GM18519 (cell line): ENCODE measurements around the gene MFAP3.

Experiments
- ATAC-seq: cut with Tn5 transposase; IDR thresholded peaks from one replicate; pipeline ENCODE4 v1.9.1; 2021; ENCODE audit warnings: mild to moderate bottlenecking, moderate library complexity; ENCODE audit not compliant: unreplicated experiment, low FRiP score

Gene MFAP3

DNA sequence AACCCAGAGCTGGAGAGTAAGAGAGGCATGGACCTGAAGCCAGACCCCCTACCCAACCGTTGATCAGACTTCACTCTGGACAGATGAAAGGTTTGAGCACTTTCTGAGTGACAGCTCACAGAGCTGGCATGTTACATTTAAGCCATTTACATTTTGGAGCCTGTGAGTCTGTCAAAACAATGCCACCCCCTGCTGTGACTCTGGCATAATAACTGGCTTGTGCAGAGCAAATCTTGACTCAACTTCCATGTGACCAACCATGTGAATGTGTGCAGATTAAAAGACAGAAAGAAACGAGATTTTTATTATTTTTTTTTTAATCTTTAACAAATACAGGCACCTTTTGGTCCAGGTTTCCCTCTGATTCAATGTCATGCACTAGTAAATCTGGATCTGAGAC is 48.5 kb downstream of the MFAP3 start:
- no peak for ATAC-seq

DNA sequence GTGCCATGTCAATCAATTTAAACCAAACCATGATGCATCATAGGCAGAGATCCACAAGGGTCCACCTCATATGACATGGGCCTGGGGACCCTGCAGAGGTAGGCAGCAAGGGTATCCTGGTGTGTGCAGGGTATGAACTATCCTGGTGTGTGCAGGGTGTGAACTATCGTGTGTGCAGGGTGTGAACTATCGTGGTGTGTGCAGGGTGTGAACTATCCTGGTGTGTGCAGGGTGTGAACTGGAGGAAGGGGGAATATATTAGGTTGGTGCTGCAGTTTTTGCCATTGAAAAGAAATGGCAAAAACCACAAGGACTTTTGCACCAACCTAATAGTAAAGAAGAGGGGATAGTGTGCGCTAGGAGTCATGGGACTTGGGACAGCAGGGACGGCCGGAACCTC is 50.0 kb downstream of the MFAP3 start:
- no peak for ATAC-seq

DNA sequence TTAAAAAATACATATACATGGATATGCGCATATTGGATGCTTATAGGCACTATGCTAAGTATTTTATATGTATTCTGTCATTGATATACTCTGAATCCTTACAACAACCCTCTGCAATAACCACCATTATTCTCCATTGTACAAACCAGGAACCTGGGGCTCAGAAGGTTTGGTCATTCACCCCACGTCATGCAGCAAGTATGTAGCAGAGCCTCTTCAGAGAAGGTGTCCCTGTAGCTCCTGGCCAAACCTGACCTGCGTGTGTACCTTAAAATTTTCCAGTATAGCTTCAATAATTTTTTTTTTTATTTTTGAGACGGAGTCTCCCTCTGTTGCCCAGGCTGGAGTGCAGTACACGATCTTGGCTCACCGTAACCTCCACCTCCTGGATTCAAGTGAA is 51.9 kb downstream of the MFAP3 start:
- ATAC-seq = no peak

DNA sequence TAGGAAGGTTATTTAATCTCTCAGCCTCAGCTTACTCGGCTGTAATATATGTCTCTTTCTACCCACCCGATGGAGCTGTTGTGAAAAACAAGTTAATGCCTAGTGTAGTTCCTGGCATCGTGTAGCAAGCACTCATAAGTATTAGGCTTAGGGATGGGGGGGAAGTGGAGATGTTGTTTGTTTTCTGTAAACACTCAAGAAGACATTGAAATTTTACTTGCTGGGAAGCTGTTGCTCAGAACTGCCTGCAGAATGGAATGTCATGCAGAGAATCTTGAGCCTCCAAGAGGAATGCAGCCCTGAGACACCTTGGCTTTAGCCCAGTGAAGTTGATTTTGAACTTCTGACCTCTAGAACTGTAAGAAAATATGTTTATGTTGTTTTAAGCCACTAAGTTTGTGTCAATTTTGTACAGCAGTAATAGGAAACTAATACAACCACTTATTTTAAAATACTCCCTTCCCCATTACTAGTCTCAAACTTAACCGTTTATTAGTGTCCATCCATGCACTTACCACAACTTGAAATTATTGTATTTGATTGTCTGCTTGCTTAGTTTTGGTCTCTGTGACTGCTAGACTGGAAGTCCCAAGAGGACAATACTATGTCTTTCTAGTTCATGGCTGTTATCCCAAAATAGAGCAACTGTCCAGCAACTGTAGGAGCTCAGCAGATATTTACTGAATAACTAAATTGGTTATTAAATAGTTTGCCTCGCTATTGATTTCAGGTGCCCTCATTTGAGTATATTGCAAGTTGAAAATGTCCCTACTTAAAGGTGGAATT is 53.8 kb downstream of the MFAP3 start:
- ATAC-seq = no peak

DNA sequence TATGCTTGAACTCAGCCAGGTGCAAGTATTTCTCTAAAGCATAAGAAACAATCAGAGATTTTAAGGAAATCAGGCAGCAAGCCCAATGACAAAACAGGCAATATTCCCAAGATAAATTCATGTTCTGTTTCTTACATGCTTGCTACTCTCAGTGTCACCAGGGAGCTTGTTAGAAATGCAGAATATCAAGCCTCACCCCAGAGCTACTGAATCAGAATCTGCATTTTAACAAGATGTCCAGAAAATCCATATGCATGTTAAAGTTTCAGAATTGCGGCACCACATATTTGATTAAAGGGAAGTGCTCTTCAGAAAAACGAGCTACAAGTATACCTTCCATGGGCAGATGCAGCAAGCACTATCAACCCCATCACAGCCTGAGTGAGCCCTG is 54.4 kb downstream of the MFAP3 start:
- ATAC-seq = no peak

DNA sequence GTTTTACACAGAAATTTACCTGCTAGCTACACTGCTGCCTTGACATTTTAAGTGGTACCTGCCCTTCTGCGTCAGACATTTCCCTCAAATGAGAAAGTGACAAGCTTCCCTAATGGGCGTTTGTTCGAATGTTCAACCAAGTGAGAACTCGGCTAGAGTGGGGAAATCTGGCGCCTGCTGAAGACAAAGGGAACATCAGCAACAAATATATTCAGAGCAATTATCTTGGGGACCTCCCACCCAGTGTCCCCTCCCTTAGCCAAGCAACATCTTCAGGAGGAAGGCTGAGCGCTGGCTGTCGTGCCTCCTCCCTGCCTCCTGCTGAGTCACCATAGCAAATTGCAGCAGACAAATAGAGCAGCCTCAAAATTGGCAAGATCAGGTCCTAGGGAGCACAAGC is 57.1 kb downstream of the MFAP3 start:
- no peak for ATAC-seq

DNA sequence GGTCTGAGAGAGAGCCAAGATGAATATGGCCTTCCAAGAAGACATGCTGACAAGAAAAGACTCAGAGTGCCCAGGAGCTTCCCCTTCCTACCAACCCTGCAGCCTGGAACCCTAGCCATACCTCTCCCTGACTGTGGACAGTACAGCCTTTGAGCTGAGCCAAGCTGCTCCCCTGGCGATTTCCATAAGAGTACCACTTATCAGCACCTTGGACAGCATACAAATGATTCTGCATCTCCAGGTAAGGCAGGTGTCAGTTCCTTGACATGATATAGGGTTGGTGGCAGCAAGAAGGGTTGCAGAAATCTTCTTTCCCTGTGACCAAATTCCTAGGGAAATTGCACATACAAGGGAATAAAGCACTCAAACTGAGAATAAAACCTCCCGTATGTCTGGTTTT is 58.3 kb downstream of the MFAP3 start:
- ATAC-seq = no peak

DNA sequence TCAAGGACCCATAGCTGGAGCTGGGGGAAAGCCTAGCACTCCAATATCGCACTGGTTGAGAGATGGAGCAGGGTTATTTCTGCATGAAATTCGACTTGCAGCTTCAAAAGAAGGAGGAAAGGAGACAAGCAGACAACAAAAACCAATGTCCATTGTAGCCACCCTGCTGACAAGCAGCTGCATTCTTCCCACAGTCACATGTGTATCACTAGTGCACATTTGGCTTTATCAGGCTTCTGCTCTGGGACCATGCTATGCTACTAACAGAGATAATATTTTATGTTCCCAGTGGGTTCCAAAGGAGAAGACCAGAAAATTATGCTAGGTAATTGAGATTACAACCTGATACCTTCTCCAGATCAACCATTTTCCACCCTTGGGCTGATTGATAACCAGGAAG is 59.7 kb downstream of the MFAP3 start:
- ATAC-seq = no peak

DNA sequence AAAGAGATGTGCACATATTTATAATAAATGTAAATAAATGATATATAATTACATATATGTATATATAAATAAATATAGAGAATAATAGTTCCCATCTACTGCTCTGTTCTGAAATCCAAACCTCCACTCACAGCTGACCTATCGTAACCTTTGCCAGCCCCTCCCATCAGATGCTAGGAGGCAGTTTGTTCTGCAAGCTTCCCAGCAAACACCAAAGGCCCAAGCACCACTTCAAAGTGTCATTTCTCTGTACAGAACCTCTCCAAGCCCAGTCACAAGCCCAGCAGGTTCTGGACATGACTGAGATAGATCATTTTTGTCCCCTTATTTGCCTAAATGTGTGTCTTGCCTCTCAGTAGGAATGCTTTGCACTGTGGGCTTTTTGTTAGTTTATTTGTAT is 62.4 kb downstream of the MFAP3 start:
- ATAC-seq = no peak

DNA sequence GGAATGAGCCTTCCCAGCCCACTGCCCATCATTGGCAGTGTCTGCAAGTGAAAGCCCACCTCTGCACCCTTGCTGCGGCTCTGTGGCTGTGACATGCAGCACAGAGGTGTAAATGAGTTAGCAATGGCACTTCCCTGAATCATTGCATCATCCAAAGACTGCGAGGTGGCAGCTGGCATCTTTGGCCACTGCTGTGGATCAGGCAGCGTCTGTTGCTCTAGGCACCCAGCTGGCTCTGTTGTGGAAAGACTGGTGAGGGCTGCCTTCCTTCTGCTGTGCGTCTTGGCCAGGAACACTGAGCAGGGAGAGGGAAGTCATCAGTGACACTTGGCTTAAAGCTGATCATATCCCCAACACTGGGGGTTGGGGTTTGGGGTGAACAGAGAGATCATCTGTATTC is 64.5 kb downstream of the MFAP3 start:
- no peak for ATAC-seq
